RPMI7951 (cell line): Measurements from ENCODE around the gene TAF11L14. TPM values are rescaled to one million over a fixed set of nuclear protein-coding genes. Genes with fewer than 3 reads are reported as not detected.

Experiments used
- DNase-seq: peaks from one replicate; pipeline ENCODE4 v3.0.0-alpha.2; 2012; ENCODE audit warnings: low read depth
- total RNA-seq: library from RNA; depleted of rRNA; stranded (reverse); fragments of >200 nt; shearing (Covaris generic); gene quantifications from 2 replicates; pipeline ENCODE4 v1.2.3, GENCODE V29; 2014; rRNA removed

Gene TAF11L14
- total RNA-seq, 1 experiment from 2014 or later: not detected

- no peak for DNase-seq
Observed at GRCh38 chr5:17679597-17680203, 45.4 kb downstream of the TAF11L14 start.

- no peak for DNase-seq
Observed at GRCh38 chr5:17680737-17681136, 46.5 kb downstream of the TAF11L14 start.

Other genes with a start within 250 kb of the TAF11L14 start
- not detected in 2 replicates for gene TAF11L2, start 136.2 kb upstream of the TAF11L14 start, total RNA-seq
- not detected in 2 replicates for gene TAF11L3, start 116.1 kb upstream of the TAF11L14 start, total RNA-seq
- not detected in 2 replicates for gene TAF11L4, start 112.7 kb upstream of the TAF11L14 start, total RNA-seq
- not detected in 2 replicates for gene TAF11L5, start 109.2 kb upstream of the TAF11L14 start, total RNA-seq
- not detected in 2 replicates for gene TAF11L6, start 105.8 kb upstream of the TAF11L14 start, total RNA-seq
- not detected in 2 replicates for gene TAF11L7, start 48.7 kb upstream of the TAF11L14 start, total RNA-seq
- not detected in 2 replicates for gene TAF11L8, start 43.5 kb upstream of the TAF11L14 start, total RNA-seq
- not detected in 2 replicates for gene TAF11L9, start 40.1 kb upstream of the TAF11L14 start, total RNA-seq
- gene TAF11L10, start 36.6 kb upstream of the TAF11L14 start, total RNA-seq: not detected in 2 replicates
- not detected in 2 replicates for gene TAF11L11, start 30.3 kb upstream of the TAF11L14 start, total RNA-seq
- not detected in 2 replicates for gene TAF11L12, start 24.1 kb upstream of the TAF11L14 start, total RNA-seq
- gene TAF11L13, start 2.4 kb upstream of the TAF11L14 start, total RNA-seq: not detected in 2 replicates